ENCODE results near the gene RNMT.
A peak's percentile ranks its signal among the peaks of the same experiment; 100 is the strongest.
"Not testable (repeated sequence)": the region's sequence is repeated elsewhere in the genome, so short reads cannot be mapped to it uniquely, and the experiment has no call there.

Gene RNMT

DNA sequence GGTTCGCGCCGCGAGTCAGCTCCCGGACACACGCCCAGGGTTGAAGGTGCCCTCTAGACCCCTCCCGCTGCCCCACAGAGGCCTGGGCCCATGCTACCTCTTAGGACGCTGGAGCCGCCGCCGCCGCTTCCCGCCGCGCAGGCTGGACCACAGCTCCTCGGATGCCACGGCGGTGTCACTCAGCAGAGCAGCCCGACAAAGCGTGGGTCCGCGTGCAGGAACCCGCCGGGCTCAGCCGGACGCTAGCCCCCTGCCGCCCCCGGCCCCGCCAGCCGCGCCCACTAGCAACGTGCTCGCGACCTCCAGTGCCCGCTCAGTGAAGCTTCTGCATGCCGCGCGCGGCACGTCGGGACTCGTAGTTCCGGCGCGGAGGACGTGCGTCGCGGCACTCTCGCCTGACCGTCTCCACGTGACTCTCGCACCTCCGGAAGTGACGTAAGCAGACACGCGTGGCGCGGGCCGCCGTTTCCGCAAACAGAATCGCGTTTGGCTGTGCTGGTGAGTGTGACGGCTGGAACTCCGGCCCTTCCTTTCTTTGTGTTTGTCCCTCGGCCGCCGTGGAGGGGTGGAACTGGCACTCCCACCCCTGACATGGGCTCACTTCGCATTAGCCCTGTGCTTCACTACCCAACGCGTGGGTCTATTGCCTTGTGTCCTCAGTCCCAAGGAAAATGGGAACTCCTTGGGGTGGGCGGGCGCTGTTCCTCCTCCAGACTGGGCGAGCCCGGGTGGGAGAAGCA, at the start of gene RNMT, which contains the start of gene FAM210A:
Gene RNMT, plus strand, starts transcription at position 442 of the 740 bp plus-strand sequence. CDS start 4,845 bp downstream, outside the sequence.
Gene FAM210A, minus strand, starts transcription at position 327 of the 740 bp plus-strand sequence. CDS start 44,481 bp downstream, outside the sequence.
- Histone ChIP-seq H3K4me1 (ENCODE audit: low read length) (peaks cover 13% of the 10 kb centered on the region), H3K27me3 (ENCODE audit: low read depth, low read length) (no peaks in the 10 kb centered on the region), H3K4me2 (ENCODE audit: low read length) (peak within 1 kb of the TSS; percentile 89), H3K79me2 (ENCODE audit: low read length) (peaks cover 97% of the 10 kb centered on the region), H4K20me1 (ENCODE audit: insufficient read depth, low read length) (peaks cover 28% of the 10 kb centered on the region), H3K4me3 (ENCODE audit: low read length) (peak within 1 kb of the TSS; percentile 95), H3K36me3 (replicated peaks; ENCODE audit: low read depth, low read length) (peaks cover 23% of the 10 kb centered on the region), H3K9me3 (ENCODE audit: insufficient read depth, low read length) (no peaks in the 10 kb centered on the region), H3K27ac (ENCODE audit: low read length) (peak within 1 kb of the TSS; percentile 30), H3K9ac (ENCODE audit: low read length) (peak within 1 kb of the TSS; percentile 85), H2AFZ (ENCODE audit: low read depth, low read length) (peak within 1 kb of the TSS; percentile 83; the same call in 1 of the 2 replicates)
- no peak for TF ChIP-seq EZH2phosphoT487 (IDR thresholded peaks at IDR 0.05; ENCODE audit: low read depth)
- TF ChIP-seq, protein P1, sequence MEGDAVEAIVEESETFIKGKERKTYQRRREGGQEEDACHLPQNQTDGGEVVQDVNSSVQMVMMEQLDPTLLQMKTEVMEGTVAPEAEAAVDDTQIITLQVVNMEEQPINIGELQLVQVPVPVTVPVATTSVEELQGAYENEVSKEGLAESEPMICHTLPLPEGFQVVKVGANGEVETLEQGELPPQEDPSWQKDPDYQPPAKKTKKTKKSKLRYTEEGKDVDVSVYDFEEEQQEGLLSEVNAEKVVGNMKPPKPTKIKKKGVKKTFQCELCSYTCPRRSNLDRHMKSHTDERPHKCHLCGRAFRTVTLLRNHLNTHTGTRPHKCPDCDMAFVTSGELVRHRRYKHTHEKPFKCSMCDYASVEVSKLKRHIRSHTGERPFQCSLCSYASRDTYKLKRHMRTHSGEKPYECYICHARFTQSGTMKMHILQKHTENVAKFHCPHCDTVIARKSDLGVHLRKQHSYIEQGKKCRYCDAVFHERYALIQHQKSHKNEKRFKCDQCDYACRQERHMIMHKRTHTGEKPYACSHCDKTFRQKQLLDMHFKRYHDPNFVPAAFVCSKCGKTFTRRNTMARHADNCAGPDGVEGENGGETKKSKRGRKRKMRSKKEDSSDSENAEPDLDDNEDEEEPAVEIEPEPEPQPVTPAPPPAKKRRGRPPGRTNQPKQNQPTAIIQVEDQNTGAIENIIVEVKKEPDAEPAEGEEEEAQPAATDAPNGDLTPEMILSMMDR (IDR thresholded peaks at IDR 0.05; ENCODE audit: low read depth, low read length), result peak; percentile 27; the same call in 1 of the 2 replicates

DNA sequence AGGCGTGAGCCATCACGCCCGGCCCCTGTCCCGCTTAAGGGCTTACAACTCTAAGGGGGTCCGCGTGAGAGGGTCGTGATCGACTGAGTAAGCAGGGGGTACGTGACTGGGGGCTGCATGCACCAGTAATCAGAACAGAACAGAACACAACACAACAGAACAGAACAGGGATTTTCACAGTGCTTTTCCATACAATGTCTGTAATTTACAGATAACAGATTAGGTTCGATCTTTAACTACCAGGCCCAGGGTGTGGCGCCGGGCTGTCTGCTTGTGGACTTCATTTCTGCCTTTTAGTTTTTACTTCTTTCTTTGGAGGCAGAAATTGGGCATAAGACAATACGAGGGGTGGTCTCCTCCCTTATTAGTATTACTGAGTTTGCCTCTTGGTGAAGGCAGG, 49.1 kb upstream of the RNMT start:
- H3K9me3 ChIP-seq (ENCODE audit: insufficient read depth, low read length); H2AFZ ChIP-seq (ENCODE audit: low read depth, low read length); H3K4me2 ChIP-seq (ENCODE audit: low read length); H3K4me3 ChIP-seq (ENCODE audit: low read length); H3K27ac ChIP-seq (ENCODE audit: low read length); H3K9ac ChIP-seq (ENCODE audit: low read length); H3K36me3 ChIP-seq (replicated peaks; ENCODE audit: low read depth, low read length); H3K27me3 ChIP-seq (ENCODE audit: low read depth, low read length): not testable (repeated sequence)
- Histone ChIP-seq H3K4me1 (ENCODE audit: low read length) (peaks cover 21% of the 10 kb centered on the region), H4K20me1 (ENCODE audit: insufficient read depth, low read length) (peaks cover 59% of the 10 kb centered on the region), H3K79me2 (ENCODE audit: low read length) (peaks cover 39% of the 10 kb centered on the region)

DNA sequence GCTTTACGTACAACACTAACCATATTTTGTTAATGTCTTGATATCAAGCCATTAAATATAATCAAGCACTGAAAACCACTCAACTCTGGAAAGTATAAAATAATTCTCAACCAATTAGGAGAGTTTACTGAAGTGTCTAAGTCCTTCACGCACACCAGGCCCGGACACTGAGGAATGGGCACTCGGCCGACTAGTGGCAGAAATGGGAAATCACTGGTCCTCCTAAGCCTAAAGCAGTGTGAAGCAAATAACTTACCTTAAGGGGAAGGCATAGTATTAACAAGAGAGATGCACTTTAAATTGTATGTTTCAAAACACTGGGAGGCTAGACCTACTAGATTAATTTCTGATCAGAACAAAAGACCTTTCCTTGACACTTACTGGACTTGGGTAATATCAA, 45.9 kb upstream of the RNMT start:
- Histone ChIP-seq H3K79me2 (ENCODE audit: low read length) (peaks cover 63% of the 10 kb centered on the region), H3K9ac (ENCODE audit: low read length) (no peak overlapping the region), H3K4me2 (ENCODE audit: low read length) (no peak overlapping the region), H3K27ac (ENCODE audit: low read length) (no peak overlapping the region), H3K36me3 (replicated peaks; ENCODE audit: low read depth, low read length) (peaks cover 4% of the 10 kb centered on the region), H3K4me3 (ENCODE audit: low read length) (no peak overlapping the region), H3K9me3 (ENCODE audit: insufficient read depth, low read length) (no peaks in the 10 kb centered on the region), H4K20me1 (ENCODE audit: insufficient read depth, low read length) (peaks cover 80% of the 10 kb centered on the region), H2AFZ (ENCODE audit: low read depth, low read length) (no peak overlapping the region), H3K4me1 (ENCODE audit: low read length) (peaks cover 21% of the 10 kb centered on the region), H3K27me3 (ENCODE audit: low read depth, low read length) (no peaks in the 10 kb centered on the region)
- no peak for TF ChIP-seq EZH2phosphoT487 (IDR thresholded peaks at IDR 0.05; ENCODE audit: low read depth)
- TF ChIP-seq, protein P1 (IDR thresholded peaks at IDR 0.05; ENCODE audit: low read depth, low read length), result peak; percentile 54

DNA sequence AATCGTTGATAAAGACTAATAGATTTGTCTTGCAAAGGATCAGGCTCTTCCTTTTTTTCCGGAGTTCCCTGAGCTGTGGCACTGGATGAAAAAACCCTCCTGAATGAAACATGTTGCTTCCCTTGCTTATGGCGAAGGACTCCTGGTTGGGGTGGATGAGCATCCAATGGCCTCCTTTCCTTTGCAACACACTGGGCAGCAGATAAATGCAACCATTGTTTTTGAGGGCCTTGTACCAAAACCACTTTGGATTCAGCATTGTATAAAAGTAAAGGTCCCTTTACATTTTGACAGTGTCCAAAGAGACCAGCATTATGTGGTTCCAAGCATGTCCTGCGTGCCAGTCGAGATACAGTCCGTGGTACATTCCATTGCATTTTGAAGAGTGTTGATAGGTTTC, 44.8 kb upstream of the RNMT start:
- TF ChIP-seq EZH2phosphoT487 (IDR thresholded peaks at IDR 0.05; ENCODE audit: low read depth), result no peak
- TF ChIP-seq, protein P1 (IDR thresholded peaks at IDR 0.05; ENCODE audit: low read depth, low read length), result no peak
- Histone ChIP-seq H4K20me1 (ENCODE audit: insufficient read depth, low read length) (peaks cover 86% of the 10 kb centered on the region), H3K9me3 (ENCODE audit: insufficient read depth, low read length) (no peaks in the 10 kb centered on the region), H2AFZ (ENCODE audit: low read depth, low read length) (no peak overlapping the region), H3K27ac (ENCODE audit: low read length) (no peak overlapping the region), H3K4me3 (ENCODE audit: low read length) (no peak overlapping the region), H3K4me1 (ENCODE audit: low read length) (peaks cover 21% of the 10 kb centered on the region), H3K27me3 (ENCODE audit: low read depth, low read length) (no peaks in the 10 kb centered on the region), H3K79me2 (ENCODE audit: low read length) (peaks cover 69% of the 10 kb centered on the region), H3K4me2 (ENCODE audit: low read length) (no peak overlapping the region), H3K36me3 (replicated peaks; ENCODE audit: low read depth, low read length) (peaks cover 4% of the 10 kb centered on the region), H3K9ac (ENCODE audit: low read length) (no peak overlapping the region)
